Measurements from ENCODE around the gene HSF4. TPM values are rescaled to one million over a fixed set of nuclear protein-coding genes. Genes with fewer than 3 reads are reported as not detected.

The HSF4 gene
- total and polyA plus RNA-seq, 2 of the 4 experiments (the other 2 are of a cell fraction), result 0.54 to 7.5 TPM

DNA sequence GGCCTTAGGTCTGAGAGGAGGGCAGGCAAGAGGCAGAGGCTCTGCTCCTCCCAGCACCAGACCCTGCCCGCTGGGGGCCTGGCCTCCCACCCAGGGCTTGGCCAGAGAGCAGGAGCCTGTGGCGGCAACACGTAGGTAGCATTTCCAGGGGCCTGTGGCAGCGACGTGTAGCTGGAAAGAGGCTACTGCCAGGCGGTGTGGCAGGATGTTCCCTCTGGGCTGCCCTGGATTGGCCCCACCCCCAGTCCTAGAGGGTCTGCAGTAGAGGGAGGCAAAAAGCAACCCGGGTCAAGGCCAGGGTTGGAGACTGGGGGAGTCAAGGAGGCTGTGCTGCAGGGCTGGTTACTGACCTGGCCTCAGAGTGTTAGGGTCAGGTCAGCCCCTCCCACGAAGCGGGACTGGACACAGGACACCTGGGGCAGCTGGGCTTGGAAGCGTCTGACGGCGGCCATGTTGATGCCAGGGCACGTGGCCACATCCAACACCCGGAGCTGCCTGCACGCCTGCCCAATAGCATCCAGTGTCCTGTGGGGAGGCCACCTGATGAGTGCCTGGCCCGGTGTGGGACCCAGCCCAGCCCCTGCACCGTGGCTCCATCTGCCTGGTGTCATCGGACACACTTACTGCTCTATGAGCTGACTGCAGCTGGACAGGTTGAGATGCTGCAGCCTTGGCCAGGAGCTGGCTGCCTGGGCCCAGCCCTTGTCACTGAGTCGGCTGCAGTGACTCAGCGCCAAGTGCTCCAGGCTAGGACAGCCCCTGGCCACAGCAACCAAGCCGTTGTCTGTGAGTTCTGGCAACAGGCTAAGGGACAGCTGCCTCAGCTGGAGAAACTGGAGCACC lies 42.9 kb downstream of the HSF4 start:
- ChIA-PET POLR2A (ENCODE audit: unreplicated experiment) (no interaction called here), CTCF (no interaction called here)
- Histone ChIP-seq H3K36me3 (ENCODE audit: control insufficient read depth, insufficient read depth, low read length) (peaks cover 12% of the 10 kb centered on the region), H3K4me3 (ENCODE audit: insufficient read depth, low read depth, low read length) (no peak overlapping the region), H3K27ac (ENCODE audit: insufficient read depth, low read length) (no peak overlapping the region), H4K91ac (ENCODE audit: insufficient read depth, low read depth, low read length) (peak overlapping the region; percentile 55; the same call in 1 of the 2 replicates), H3K23ac (ENCODE audit: low read depth, low read length) (no peak overlapping the region), H2BK15ac (ENCODE audit: low read depth, low read length) (no peak overlapping the region), H2AK9ac (replicated peaks; ENCODE audit: low read depth, low read length, poor library complexity) (peak overlapping the region; percentile 85), H4K5ac (ENCODE audit: low read depth, low read length) (no peak overlapping the region), H2AK5ac (ENCODE audit: low read depth, low read length) (peak overlapping the region; percentile 35; the same call in 1 of the 2 replicates), H3K56ac (ENCODE audit: extremely low read depth, insufficient read depth, low read length) (0 out of 2 replicates have a peak overlapping the region, but pooled peaks have one; percentile 6), H3K79me1 (ENCODE audit: low read depth in 1 of 2, low read length in 2 of 2) (peaks cover 0 to 9% of the 10 kb centered on the region in 2 experiments; a peak in 1 of 4 replicates), H3K14ac (replicated peaks; ENCODE audit: low read depth, low read length) (peak overlapping the region; percentile 53; the same call in 1 of the 2 replicates), H2AFZ (replicated peaks; ENCODE audit: low read length, poor library complexity) (peak overlapping the region; percentile 82), H2BK5ac (ENCODE audit: low read depth, low read length, poor library complexity, severe bottlenecking) (peak overlapping the region; percentile 56), H3K4me1 (ENCODE audit: control insufficient read depth, insufficient read depth, low read length) (peaks cover 8% of the 10 kb centered on the region), H3K4me2 (ENCODE audit: low read depth, low read length) (no peak overlapping the region), H3K9me3 (ENCODE audit: control insufficient read depth, insufficient read depth, low read length) (no peaks in the 10 kb centered on the region), H3K27me3 (ENCODE audit: control insufficient read depth, insufficient read depth, low read length) (no peaks in the 10 kb centered on the region), H2BK20ac (ENCODE audit: low read depth, low read length) (no peak overlapping the region), H4K20me1 (ENCODE audit: insufficient read depth, low read length) (0 out of 2 replicates have a peak, but pooled peaks cover 6% of the 10 kb centered on the region), H4K8ac (ENCODE audit: low read depth in 2 of 2, low read length in 2 of 2) (no peak overlapping the region; a peak in 1 of 4 replicates), H3K9me1 (ENCODE audit: insufficient read depth, low read length) (peaks cover 20% of the 10 kb centered on the region), H3K4ac (ENCODE audit: low read depth, low read length) (peak overlapping the region; percentile 54), H3K9ac (ENCODE audit: low read depth, low read length) (no peak overlapping the region), H3K18ac (ENCODE audit: low read depth, low read length) (no peak overlapping the region), H2BK120ac (ENCODE audit: low read depth, low read length) (no peak overlapping the region)
- TF ChIP-seq, protein P1, sequence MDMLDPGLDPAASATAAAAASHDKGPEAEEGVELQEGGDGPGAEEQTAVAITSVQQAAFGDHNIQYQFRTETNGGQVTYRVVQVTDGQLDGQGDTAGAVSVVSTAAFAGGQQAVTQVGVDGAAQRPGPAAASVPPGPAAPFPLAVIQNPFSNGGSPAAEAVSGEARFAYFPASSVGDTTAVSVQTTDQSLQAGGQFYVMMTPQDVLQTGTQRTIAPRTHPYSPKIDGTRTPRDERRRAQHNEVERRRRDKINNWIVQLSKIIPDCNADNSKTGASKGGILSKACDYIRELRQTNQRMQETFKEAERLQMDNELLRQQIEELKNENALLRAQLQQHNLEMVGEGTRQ (IDR thresholded peaks at IDR 0.05; ENCODE audit: low read depth, low read length), result no peak
- peak; percentile 42; the same call in 1 of the 2 replicates for TF ChIP-seq NFE2L2 (IDR thresholded peaks at IDR 0.05; ENCODE audit: low read depth, low read length)
- intact Hi-C loops (cut with micrococcal nuclease), result no loop called here
- in situ Hi-C loops (cut with MboI; ENCODE audit: low sequenced_read_pairs), result no loop called here
- DNase-seq (peak; percentile 44), ATAC-seq (ENCODE audit: low read depth) (peak; percentile 75)
- 64% methylated on average over 16 of the region's 21 CpGs; no CpG with 5 or more reads in 1 of the 2 experiments for WGBS, 2 experiments (ENCODE audit: extremely low coverage in 2 of 2, insufficient read length in 1 of 2)
- BruUV-seq (replicated peaks), result no TSS peak
- dilution Hi-C loops (cut with HindIII; ENCODE audit: low sequenced_read_pairs, unreplicated experiment), result no loop called here
